ES-I3 (cell line): Measurements from ENCODE around the gene DIPK2A.
A peak's percentile ranks its signal among the peaks of the same experiment; 100 is the strongest.

Experiments used
- H3K36me3 ChIP-seq: 2 replicates; pipeline ENCODE4 v1.6.1; 2013; ENCODE audit warnings: mild to moderate bottlenecking, low read length, control low read depth, moderate library complexity; ENCODE audit not compliant: insufficient read depth
- H3K4me1 ChIP-seq: 2 replicates; pipeline ENCODE4 v1.6.1; 2013; ENCODE audit warnings: mild to moderate bottlenecking, control low read depth, low read length; ENCODE audit not compliant: insufficient read depth
- H3K9ac ChIP-seq: 2 replicates; pipeline ENCODE4 v1.6.1; 2013; ENCODE audit warnings: low read depth, mild to moderate bottlenecking, low read length, moderate library complexity
- H3K9me3 ChIP-seq: 2 replicates; pipeline ENCODE4 v1.6.1; 2013; ENCODE audit warnings: mild to moderate bottlenecking, low read length, moderate library complexity; ENCODE audit not compliant: control insufficient read depth, insufficient read depth

Gene DIPK2A

GRCh38 chr3:143971359-143972154, at the start of gene DIPK2A:
Gene DIPK2A, plus strand, starts transcription at chr3:143971823. Its CDS starts 510 bp downstream, at chr3:143972333.
- H3K9me3 ChIP-seq: no peaks in the 10 kb centered on the region
- peak within 1 kb of the TSS; percentile 99 for H3K9ac ChIP-seq
- H3K36me3 ChIP-seq: no peaks in the 10 kb centered on the region
- peaks cover 5% of the 10 kb centered on the region; the same call in 1 of the 2 replicates for H3K4me1 ChIP-seq

GRCh38 chr3:143924522-143925285, 46.9 kb upstream of the DIPK2A start:
- Histone ChIP-seq H3K9ac (no peak overlapping the region), H3K4me1 (no peaks in the 10 kb centered on the region), H3K9me3 (no peaks in the 10 kb centered on the region), H3K36me3 (no peaks in the 10 kb centered on the region)

- Histone ChIP-seq H3K4me1 (no peaks in the 10 kb centered on the region), H3K36me3 (no peaks in the 10 kb centered on the region), H3K9me3 (no peaks in the 10 kb centered on the region), H3K9ac (no peak overlapping the region)
These were observed 43.6 kb upstream of the DIPK2A start for GRCh38 chr3:143928056-143928455.

GRCh38 chr3:143928541-143929255, 42.9 kb upstream of the DIPK2A start:
- no peaks in the 10 kb centered on the region for H3K36me3 ChIP-seq
- no peak overlapping the region for H3K9ac ChIP-seq
- no peaks in the 10 kb centered on the region for H3K9me3 ChIP-seq
- H3K4me1 ChIP-seq: no peaks in the 10 kb centered on the region

GRCh38 chr3:143934791-143935190, 36.8 kb upstream of the DIPK2A start:
- no peaks in the 10 kb centered on the region for H3K9me3 ChIP-seq
- no peaks in the 10 kb centered on the region for H3K36me3 ChIP-seq
- no peak overlapping the region for H3K9ac ChIP-seq
- H3K4me1 ChIP-seq: no peaks in the 10 kb centered on the region

GRCh38 chr3:143935678-143936077, 35.9 kb upstream of the DIPK2A start:
- Histone ChIP-seq H3K36me3 (no peaks in the 10 kb centered on the region), H3K9me3 (no peaks in the 10 kb centered on the region), H3K4me1 (no peaks in the 10 kb centered on the region), H3K9ac (no peak overlapping the region)

GRCh38 chr3:143950810-143951209, 20.8 kb upstream of the DIPK2A start:
- Histone ChIP-seq H3K9ac (no peak overlapping the region), H3K4me1 (no peaks in the 10 kb centered on the region), H3K9me3 (no peaks in the 10 kb centered on the region), H3K36me3 (no peaks in the 10 kb centered on the region)

- Histone ChIP-seq H3K36me3 (no peaks in the 10 kb centered on the region), H3K9ac (no peak overlapping the region), H3K9me3 (no peaks in the 10 kb centered on the region), H3K4me1 (no peaks in the 10 kb centered on the region)
These were observed 20.2 kb upstream of the DIPK2A start for GRCh38 chr3:143951351-143951971.

- Histone ChIP-seq H3K36me3 (no peaks in the 10 kb centered on the region), H3K4me1 (no peaks in the 10 kb centered on the region), H3K9me3 (no peaks in the 10 kb centered on the region), H3K9ac (no peak overlapping the region)
These were observed 19.0 kb upstream of the DIPK2A start for GRCh38 chr3:143952569-143953072.

- Histone ChIP-seq H3K9ac (no peak overlapping the region), H3K36me3 (no peaks in the 10 kb centered on the region), H3K4me1 (no peaks in the 10 kb centered on the region), H3K9me3 (no peaks in the 10 kb centered on the region; the same call in 1 of the 2 replicates)
These were observed 16.5 kb upstream of the DIPK2A start for GRCh38 chr3:143955113-143955512.

- H3K36me3 ChIP-seq: no peaks in the 10 kb centered on the region
- no peaks in the 10 kb centered on the region; the same call in 1 of the 2 replicates for H3K9me3 ChIP-seq
- H3K4me1 ChIP-seq: no peaks in the 10 kb centered on the region
- no peak overlapping the region for H3K9ac ChIP-seq
These were observed 14.8 kb upstream of the DIPK2A start for GRCh38 chr3:143956838-143957237.

GRCh38 chr3:143957453-143957852, 14.2 kb upstream of the DIPK2A start:
- H3K36me3 ChIP-seq: no peaks in the 10 kb centered on the region
- H3K9me3 ChIP-seq: no peaks in the 10 kb centered on the region; the same call in 1 of the 2 replicates
- no peaks in the 10 kb centered on the region for H3K4me1 ChIP-seq
- H3K9ac ChIP-seq: no peak overlapping the region

GRCh38 chr3:143958966-143959365, 12.7 kb upstream of the DIPK2A start:
- H3K9me3 ChIP-seq: peaks cover 5% of the 10 kb centered on the region
- H3K4me1 ChIP-seq: no peaks in the 10 kb centered on the region
- no peak overlapping the region for H3K9ac ChIP-seq
- H3K36me3 ChIP-seq: no peaks in the 10 kb centered on the region

- H3K9ac ChIP-seq: no peak overlapping the region
- H3K4me1 ChIP-seq: no peaks in the 10 kb centered on the region
- H3K36me3 ChIP-seq: no peaks in the 10 kb centered on the region
- peaks cover 5% of the 10 kb centered on the region for H3K9me3 ChIP-seq
These were observed 10.3 kb upstream of the DIPK2A start for GRCh38 chr3:143961342-143961741.
